AG04450 (cell line): ENCODE results near the gene OPA3. TPM values are rescaled to one million over a fixed set of nuclear protein-coding genes. Genes with fewer than 3 reads are reported as not detected.

Source experiments
- CTCF ChIA-PET: fragments of 300-600, 350-600 bp; formaldehyde crosslinking; extraction: SDS; loops from one replicate; lab custom pipeline; 2022; ENCODE audit warnings: antibody characterized with exemption, inconsistent platforms; lab: Charles Lee
- POLR2A ChIA-PET: fragments of 350-600 bp; formaldehyde crosslinking; extraction: SDS; loops from one replicate; lab custom pipeline; 2021; ENCODE audit warnings: antibody characterized with exemption, inconsistent platforms; lab: Yijun Ruan, JAX
- DNase-seq: peaks from one replicate; pipeline ENCODE4 v3.0.0-alpha.2; 2011; ENCODE audit warnings: low read depth, low spot score
- H3K27ac ChIP-seq: one replicate; pipeline ENCODE4 v1.5.1; 2012; ENCODE audit warnings: low read depth, low read length, control low read depth
- H3K27me3 ChIP-seq: one replicate; pipeline ENCODE4 v1.6.0; 2012; ENCODE audit warnings: low read length; ENCODE audit not compliant: control insufficient read depth, insufficient read depth
- H3K4me3 ChIP-seq: 2 replicates; pipeline ENCODE4 v1.5.1; 2011; ENCODE audit warnings: mild to moderate bottlenecking, low read depth, low read length, control low read depth
- H3K9me3 ChIP-seq: 2 replicates; pipeline ENCODE4 v1.5.1; 2012; ENCODE audit warnings: low read length; ENCODE audit not compliant: control insufficient read depth, insufficient read depth
- polyA plus RNA-seq: library from polyadenylated mRNA; depleted of rRNA; stranded (reverse); fragments of >200 nt; gene quantifications from 2 replicates; pipeline ENCODE4 v1.2.3, GENCODE V29; 2011
- TF ChIP-seq, protein P1 (sequence below): IDR thresholded peaks from 2 replicates; pipeline ENCODE4 v1.5.1; 2011; ENCODE audit warnings: low read depth, low read length, control low read depth, inconsistent platforms

Gene OPA3
- polyA plus RNA-seq, 1 experiment: 12.2 TPM

DNA sequence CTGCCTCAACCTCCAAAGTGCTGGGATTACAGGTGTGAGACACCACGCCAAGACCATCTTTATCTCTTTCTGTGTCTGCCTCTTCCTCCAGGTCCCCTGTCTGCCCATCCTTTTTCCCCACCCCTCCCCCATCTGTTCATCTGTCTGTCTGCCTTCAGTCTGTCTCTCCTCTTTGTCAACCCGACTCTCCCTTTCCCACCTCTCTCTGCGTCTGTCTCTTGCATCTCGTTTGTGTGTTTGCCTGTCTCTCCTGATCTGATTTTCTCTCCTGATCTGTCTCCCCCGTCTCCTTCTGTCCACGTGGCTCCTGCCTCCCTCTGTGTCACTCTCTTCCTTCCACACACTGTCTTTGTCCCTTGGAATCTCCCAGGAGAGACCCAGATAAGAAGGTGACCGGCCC, 67.4 kb downstream of the OPA3 start:
- DNase-seq: no peak
- ChIA-PET CTCF (no interaction called here), POLR2A (interaction anchor here (0.6 kb wide), 1 partner anchor 14 kb away, joined by 10 read pairs; no protein-coding TSS in a partner anchor)
- TF ChIP-seq, protein P1, sequence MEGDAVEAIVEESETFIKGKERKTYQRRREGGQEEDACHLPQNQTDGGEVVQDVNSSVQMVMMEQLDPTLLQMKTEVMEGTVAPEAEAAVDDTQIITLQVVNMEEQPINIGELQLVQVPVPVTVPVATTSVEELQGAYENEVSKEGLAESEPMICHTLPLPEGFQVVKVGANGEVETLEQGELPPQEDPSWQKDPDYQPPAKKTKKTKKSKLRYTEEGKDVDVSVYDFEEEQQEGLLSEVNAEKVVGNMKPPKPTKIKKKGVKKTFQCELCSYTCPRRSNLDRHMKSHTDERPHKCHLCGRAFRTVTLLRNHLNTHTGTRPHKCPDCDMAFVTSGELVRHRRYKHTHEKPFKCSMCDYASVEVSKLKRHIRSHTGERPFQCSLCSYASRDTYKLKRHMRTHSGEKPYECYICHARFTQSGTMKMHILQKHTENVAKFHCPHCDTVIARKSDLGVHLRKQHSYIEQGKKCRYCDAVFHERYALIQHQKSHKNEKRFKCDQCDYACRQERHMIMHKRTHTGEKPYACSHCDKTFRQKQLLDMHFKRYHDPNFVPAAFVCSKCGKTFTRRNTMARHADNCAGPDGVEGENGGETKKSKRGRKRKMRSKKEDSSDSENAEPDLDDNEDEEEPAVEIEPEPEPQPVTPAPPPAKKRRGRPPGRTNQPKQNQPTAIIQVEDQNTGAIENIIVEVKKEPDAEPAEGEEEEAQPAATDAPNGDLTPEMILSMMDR: no peak
- no peaks in the 10 kb centered on the region for H3K27me3 ChIP-seq
- no peak overlapping the region for H3K4me3 ChIP-seq
- H3K27ac ChIP-seq: no peak overlapping the region
- no peaks in the 10 kb centered on the region for H3K9me3 ChIP-seq

DNA sequence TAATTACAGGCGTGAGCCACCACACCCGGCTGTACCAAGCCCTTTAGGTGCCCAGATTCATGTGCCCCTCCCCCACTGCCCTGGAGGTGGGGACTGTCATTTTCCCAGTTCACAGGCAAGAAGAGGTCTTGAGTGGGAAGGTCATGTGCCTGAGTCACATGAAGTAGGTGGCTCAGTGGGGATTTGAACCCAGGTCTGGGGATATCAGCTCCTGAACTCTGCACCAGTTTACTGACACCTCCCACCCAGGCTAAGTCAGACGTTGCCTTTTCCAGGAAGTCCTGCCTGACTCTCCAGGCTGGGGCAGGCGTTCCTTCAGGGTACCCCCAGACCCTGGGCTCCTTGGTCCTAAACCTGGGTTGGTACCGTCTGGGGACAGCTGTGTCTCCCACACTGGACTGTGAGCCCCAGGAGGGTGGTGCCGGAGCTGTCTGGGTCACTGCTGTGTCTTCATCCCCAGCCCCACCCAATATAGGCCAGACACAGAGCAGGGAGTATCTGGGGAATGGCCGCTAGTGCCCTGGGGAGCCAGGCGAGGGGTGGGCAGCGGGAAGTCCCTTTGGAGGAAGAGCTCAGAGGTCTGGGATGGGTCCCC, 68.7 kb downstream of the OPA3 start:
- H3K9me3 ChIP-seq: no peaks in the 10 kb centered on the region
- POLR2A ChIA-PET: interaction anchor here (0.6 kb wide), 1 partner anchor 127 kb away, joined by 4 read pairs; no protein-coding TSS in a partner anchor
- CTCF ChIA-PET: interaction anchor here (0.8 to 1.7 kb wide), 3 partner anchors 31 to 178 kb away, joined by 4 to 5 read pairs (median 4); no protein-coding TSS in a partner anchor
- TF ChIP-seq, protein P1: no peak
- H3K27ac ChIP-seq: no peak overlapping the region
- H3K27me3 ChIP-seq: no peaks in the 10 kb centered on the region
- no peak overlapping the region for H3K4me3 ChIP-seq
- no peak for DNase-seq

DNA sequence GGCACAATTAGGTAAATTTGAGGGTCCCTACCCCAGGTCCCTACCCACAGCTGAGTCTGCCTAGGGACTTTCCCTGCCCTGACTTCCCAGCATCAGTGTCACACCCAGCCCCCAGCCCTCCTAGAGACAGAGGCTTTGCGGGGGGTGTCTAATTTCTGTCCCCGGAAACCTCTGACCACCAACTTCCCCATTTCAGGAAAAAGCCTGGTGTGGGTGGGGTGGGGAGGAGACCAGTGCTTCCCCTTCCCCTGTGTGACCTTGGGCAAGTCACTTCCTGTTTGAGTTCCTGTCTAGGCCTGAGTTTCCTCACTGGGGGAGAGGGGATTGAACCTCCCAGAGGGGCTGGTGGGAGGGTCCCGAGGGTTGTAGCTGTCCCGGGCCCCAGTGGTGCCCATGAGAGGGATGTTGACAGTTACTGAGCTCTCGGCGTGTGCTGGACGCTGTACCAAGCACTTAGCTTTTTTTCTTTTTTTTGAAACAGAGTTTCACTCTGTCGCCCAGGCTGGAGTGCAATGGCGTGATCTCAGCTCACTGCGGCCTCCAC, 69.4 kb downstream of the OPA3 start:
- no peak overlapping the region for H3K4me3 ChIP-seq
- TF ChIP-seq, protein P1: no peak
- no peaks in the 10 kb centered on the region for H3K9me3 ChIP-seq
- H3K27ac ChIP-seq: no peak overlapping the region
- H3K27me3 ChIP-seq: no peaks in the 10 kb centered on the region
- DNase-seq: no peak
- CTCF ChIA-PET: interaction anchor here (0.8 to 1.7 kb wide), 4 partner anchors 30 to 179 kb away, joined by 4 to 5 read pairs (median 4); no protein-coding TSS in a partner anchor
- POLR2A ChIA-PET: no interaction called here

DNA sequence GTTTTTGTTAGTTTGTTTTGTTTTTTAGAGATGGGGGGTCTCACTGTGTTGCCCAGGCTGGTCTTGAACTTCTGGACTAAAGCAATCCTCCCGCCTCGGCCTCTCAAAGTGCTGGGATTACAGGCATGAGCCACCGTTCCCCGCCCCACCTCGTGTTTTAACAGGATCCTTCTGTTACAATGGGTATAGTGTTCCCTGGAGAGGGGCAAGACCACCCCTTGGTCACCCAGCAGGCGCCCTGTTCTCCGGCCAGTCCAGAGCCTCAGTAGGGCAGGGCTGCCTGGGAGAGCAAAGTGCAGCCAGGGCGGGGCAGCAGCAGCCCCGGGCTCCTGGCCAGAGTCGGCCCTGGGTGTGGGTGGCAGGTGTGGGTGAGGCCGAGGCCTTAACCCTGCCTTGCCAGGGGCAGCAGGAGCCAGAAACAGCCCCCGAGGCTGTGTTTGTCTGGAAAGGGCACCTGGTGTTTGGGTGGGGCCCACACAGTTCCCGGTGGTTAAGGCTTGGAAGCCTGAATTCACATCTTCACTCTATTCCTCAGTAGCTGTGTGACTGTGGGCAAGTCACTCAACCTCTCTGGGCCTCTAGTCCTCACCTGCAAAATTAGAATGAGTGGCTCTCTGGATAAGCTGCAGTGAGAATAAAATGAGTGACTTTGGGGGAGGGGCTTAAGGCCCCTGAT, 70.1 kb downstream of the OPA3 start:
- Histone ChIP-seq H3K9me3 (no peaks in the 10 kb centered on the region), H3K27ac (no peak overlapping the region), H3K4me3 (no peak overlapping the region), H3K27me3 (no peaks in the 10 kb centered on the region)
- no peak for DNase-seq
- POLR2A ChIA-PET: no interaction called here
- TF ChIP-seq, protein P1: no peak
- CTCF ChIA-PET: interaction anchor here (0.8 to 1.7 kb wide), 3 partner anchors 29 to 179 kb away, joined by 4 to 5 read pairs (median 4); no protein-coding TSS in a partner anchor
